GM23338 (cell line): ENCODE data around the gene BEND6.

Experiments used
- JUNB ChIP-seq: IDR thresholded peaks from one replicate; pipeline ENCODE4 v1.6.1; 2016; ENCODE audit warnings: antibody characterized with exemption; ENCODE audit not compliant: unreplicated experiment
- TF ChIP-seq, protein P1 (sequence below), 2 experiments: fragments of 200-600 bp in 1 of 2; sonication (generic) in 1 of 2; conservative IDR thresholded peaks; 2 replicates each; pipeline versions ENCODE4 v1.5.1 to v1.6.1; 2016 to 2017; ENCODE audit warnings: antibody characterized with exemption in 2 of 2, low read depth in 2 of 2, mild to moderate bottlenecking in 2 of 2, moderate library complexity in 1 of 2

DNA sequence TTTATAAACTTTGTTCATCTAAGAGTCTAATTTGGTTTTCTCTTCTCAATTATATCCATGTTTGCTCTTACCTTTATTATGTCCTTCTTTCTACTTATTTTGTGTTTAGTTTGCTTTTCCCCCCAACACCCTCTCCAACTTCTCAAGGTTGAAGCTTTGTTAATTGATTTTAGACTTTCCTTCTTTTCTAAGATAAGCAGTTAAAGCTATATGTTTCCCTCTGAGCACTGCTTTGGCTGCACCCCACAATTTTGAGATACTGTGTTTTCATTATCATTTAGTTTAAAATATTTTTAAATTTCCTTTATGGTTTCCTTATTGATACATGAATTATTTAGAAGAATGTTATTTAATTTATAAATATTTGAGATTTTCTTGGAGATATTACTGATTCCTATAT, 13.9 kb upstream of the BEND6 start:
- TF ChIP-seq, protein P1, sequence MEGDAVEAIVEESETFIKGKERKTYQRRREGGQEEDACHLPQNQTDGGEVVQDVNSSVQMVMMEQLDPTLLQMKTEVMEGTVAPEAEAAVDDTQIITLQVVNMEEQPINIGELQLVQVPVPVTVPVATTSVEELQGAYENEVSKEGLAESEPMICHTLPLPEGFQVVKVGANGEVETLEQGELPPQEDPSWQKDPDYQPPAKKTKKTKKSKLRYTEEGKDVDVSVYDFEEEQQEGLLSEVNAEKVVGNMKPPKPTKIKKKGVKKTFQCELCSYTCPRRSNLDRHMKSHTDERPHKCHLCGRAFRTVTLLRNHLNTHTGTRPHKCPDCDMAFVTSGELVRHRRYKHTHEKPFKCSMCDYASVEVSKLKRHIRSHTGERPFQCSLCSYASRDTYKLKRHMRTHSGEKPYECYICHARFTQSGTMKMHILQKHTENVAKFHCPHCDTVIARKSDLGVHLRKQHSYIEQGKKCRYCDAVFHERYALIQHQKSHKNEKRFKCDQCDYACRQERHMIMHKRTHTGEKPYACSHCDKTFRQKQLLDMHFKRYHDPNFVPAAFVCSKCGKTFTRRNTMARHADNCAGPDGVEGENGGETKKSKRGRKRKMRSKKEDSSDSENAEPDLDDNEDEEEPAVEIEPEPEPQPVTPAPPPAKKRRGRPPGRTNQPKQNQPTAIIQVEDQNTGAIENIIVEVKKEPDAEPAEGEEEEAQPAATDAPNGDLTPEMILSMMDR (conservative IDR thresholded peaks at IDR 0.05; ENCODE audit: low read depth in 2 of 2), result no peak
- TF ChIP-seq JUNB, result no peak
